Kidney epithelial cell (primary cell): ENCODE measurements around the gene AMDHD2. TPM values are rescaled to one million over a fixed set of nuclear protein-coding genes. Genes with fewer than 3 reads are reported as not detected.

Experiments used
- DNase-seq: peaks from one replicate; pipeline ENCODE4 v3.0.0-alpha.2; 2010; ENCODE audit warnings: low read depth
- H3K27me3 ChIP-seq: 2 replicates; pipeline ENCODE4 v1.6.0; 2011; ENCODE audit warnings: low read length; ENCODE audit not compliant: control insufficient read depth, insufficient read depth
- H3K36me3 ChIP-seq: 2 replicates; pipeline ENCODE4 v1.5.1; 2011; ENCODE audit warnings: low read length; ENCODE audit not compliant: control insufficient read depth, insufficient read depth
- H3K4me3 ChIP-seq: 2 replicates; pipeline ENCODE4 v1.5.1; 2011; ENCODE audit warnings: low read depth, mild to moderate bottlenecking, control low read depth, low read length
- CTCF ChIP-seq: IDR thresholded peaks from 2 replicates; pipeline ENCODE4 v1.5.1; 2011; ENCODE audit warnings: mild to moderate bottlenecking, moderate library complexity, low read length, control low read depth, inconsistent platforms; ENCODE audit not compliant: insufficient read depth, poor library complexity, severe bottlenecking
- total RNA-seq: library from RNA; depleted of rRNA; stranded (reverse); fragments of >200 nt; gene quantifications from 2 replicates; pipeline ENCODE4 v1.2.3, GENCODE V29; 2015

The AMDHD2 gene
- total RNA-seq, 1 donor from 2014 or later, result 76.0 TPM

GRCh38 chr16:2523801-2524231 lies 3.6 kb downstream of the AMDHD2 start:
- DNase-seq, result no peak
- no peak for TF ChIP-seq CTCF
- Histone ChIP-seq H3K36me3 (peaks cover 9% of the 10 kb centered on the region), H3K27me3 (no peaks in the 10 kb centered on the region), H3K4me3 (no peak overlapping the region)

GRCh38 chr16:2524339-2524938 lies 4.3 kb downstream of the AMDHD2 start:
- Histone ChIP-seq H3K36me3 (peaks cover 10% of the 10 kb centered on the region), H3K27me3 (no peaks in the 10 kb centered on the region), H3K4me3 (no peak overlapping the region)
- TF ChIP-seq CTCF, result no peak
- no peak for DNase-seq

GRCh38 chr16:2526135-2526534 lies 6.0 kb downstream of the AMDHD2 start:
- Histone ChIP-seq H3K27me3 (no peaks in the 10 kb centered on the region), H3K36me3 (peaks cover 11% of the 10 kb centered on the region), H3K4me3 (no peak overlapping the region)
- no peak for TF ChIP-seq CTCF
- DNase-seq, result no peak

- TF ChIP-seq CTCF, result no peak
- Histone ChIP-seq H3K36me3 (peaks cover 8% of the 10 kb centered on the region), H3K27me3 (no peaks in the 10 kb centered on the region), H3K4me3 (no peak overlapping the region)
- no peak for DNase-seq
Measured at GRCh38 chr16:2527071-2527783, 7.1 kb downstream of the AMDHD2 start.

- no peak for DNase-seq
- Histone ChIP-seq H3K36me3 (peaks cover 8% of the 10 kb centered on the region), H3K4me3 (no peak overlapping the region), H3K27me3 (no peaks in the 10 kb centered on the region)
- no peak for TF ChIP-seq CTCF
Measured at GRCh38 chr16:2527784-2528100, 7.6 kb downstream of the AMDHD2 start.
